ENCODE results near the gene CRACR2B.

The CRACR2B gene

GRCh38 chr11:827897-828192 is at the start of gene CRACR2B:
Gene CRACR2B, plus strand, starts transcription at chr11:827919. Its CDS starts 689 bp downstream, at chr11:828608.
- ChIA-PET POLR2A (interaction anchor here (2.2 to 8.0 kb wide), 2 partner anchors 9 to 15 kb away, joined by 11 to 63 read pairs; partner anchors contain the start of genes PNPLA2, POLR2L and TSPAN4), CTCF (no interaction called here)
- DNase-seq (ENCODE audit: extremely low spot score), result no peak
- TF ChIP-seq ZNF384 (IDR thresholded peaks at IDR 0.05) (no peak), FOXK2 (IDR thresholded peaks at IDR 0.05) (no peak), PKNOX1 (IDR thresholded peaks at IDR 0.05) (no peak), FOXA1 (IDR thresholded peaks at IDR 0.05) (no peak), TARDBP (IDR thresholded peaks at IDR 0.05) (no peak), SUZ12 (IDR thresholded peaks at IDR 0.05) (no peak), ELF4 (IDR thresholded peaks at IDR 0.05) (no peak), NFRKB (IDR thresholded peaks at IDR 0.05) (no peak), FOXM1 (IDR thresholded peaks at IDR 0.05; ENCODE audit: borderline replicate concordance) (no peak), SP1 (IDR thresholded peaks at IDR 0.05) (no peak), HDGF (IDR thresholded peaks at IDR 0.05; ENCODE audit: borderline replicate concordance) (no peak), ARNT (IDR thresholded peaks at IDR 0.05) (no peak), CTBP1 (IDR thresholded peaks at IDR 0.05; ENCODE audit: borderline replicate concordance) (no peak), BHLHE40 (IDR thresholded peaks at IDR 0.05; ENCODE audit: borderline replicate concordance) (no peak), L3MBTL2 (conservative IDR thresholded peaks at IDR 0.05) (no peak), LEF1 (IDR thresholded peaks at IDR 0.05; ENCODE audit: borderline replicate concordance) (no peak)

- no peak for DNase-seq (ENCODE audit: extremely low spot score)
- CTCF ChIA-PET, result no interaction called here
- POLR2A ChIA-PET, result interaction anchor here (1.2 to 2.4 kb wide), 2 partner anchors 17 to 32 kb away, joined by 3 to 10 read pairs; partner anchors contain the start of gene TALDO1
- TF ChIP-seq FOXK2 (IDR thresholded peaks at IDR 0.05), result no peak
- no peak for TF ChIP-seq FOXM1 (IDR thresholded peaks at IDR 0.05; ENCODE audit: borderline replicate concordance)
- TF ChIP-seq SUZ12 (IDR thresholded peaks at IDR 0.05), result no peak
- no peak for TF ChIP-seq LEF1 (IDR thresholded peaks at IDR 0.05; ENCODE audit: borderline replicate concordance)
- no peak for TF ChIP-seq HDGF (IDR thresholded peaks at IDR 0.05; ENCODE audit: borderline replicate concordance)
- TF ChIP-seq SP1 (IDR thresholded peaks at IDR 0.05), result no peak
- TF ChIP-seq ZNF384 (IDR thresholded peaks at IDR 0.05), result no peak
- no peak for TF ChIP-seq ELF4 (IDR thresholded peaks at IDR 0.05)
- TF ChIP-seq ARNT (IDR thresholded peaks at IDR 0.05), result no peak
- TF ChIP-seq TARDBP (IDR thresholded peaks at IDR 0.05), result no peak
- no peak for TF ChIP-seq PKNOX1 (IDR thresholded peaks at IDR 0.05)
- no peak for TF ChIP-seq FOXA1 (IDR thresholded peaks at IDR 0.05)
- no peak for TF ChIP-seq CTBP1 (IDR thresholded peaks at IDR 0.05; ENCODE audit: borderline replicate concordance)
- TF ChIP-seq NFRKB (IDR thresholded peaks at IDR 0.05), result no peak
- no peak for TF ChIP-seq BHLHE40 (IDR thresholded peaks at IDR 0.05; ENCODE audit: borderline replicate concordance)
- no peak for TF ChIP-seq L3MBTL2 (conservative IDR thresholded peaks at IDR 0.05)
Observed at GRCh38 chr11:778976-779954, 48.5 kb upstream of the CRACR2B start.

- POLR2A ChIA-PET, result interaction anchor here (2.4 kb wide), 1 partner anchor 16 kb away, joined by 10 read pairs; no protein-coding TSS in a partner anchor
- TF ChIP-seq ELF4 (IDR thresholded peaks at IDR 0.05) (no peak), TARDBP (IDR thresholded peaks at IDR 0.05) (no peak), FOXM1 (IDR thresholded peaks at IDR 0.05; ENCODE audit: borderline replicate concordance) (no peak), LEF1 (IDR thresholded peaks at IDR 0.05; ENCODE audit: borderline replicate concordance) (no peak), ARNT (IDR thresholded peaks at IDR 0.05) (no peak), PKNOX1 (IDR thresholded peaks at IDR 0.05) (no peak), ZNF384 (IDR thresholded peaks at IDR 0.05) (no peak), FOXA1 (IDR thresholded peaks at IDR 0.05) (no peak), SUZ12 (IDR thresholded peaks at IDR 0.05) (no peak), L3MBTL2 (conservative IDR thresholded peaks at IDR 0.05) (no peak), SP1 (IDR thresholded peaks at IDR 0.05) (no peak), CTBP1 (IDR thresholded peaks at IDR 0.05; ENCODE audit: borderline replicate concordance) (no peak), BHLHE40 (IDR thresholded peaks at IDR 0.05; ENCODE audit: borderline replicate concordance) (no peak), FOXK2 (IDR thresholded peaks at IDR 0.05) (no peak), HDGF (IDR thresholded peaks at IDR 0.05; ENCODE audit: borderline replicate concordance) (no peak), NFRKB (IDR thresholded peaks at IDR 0.05) (no peak)
- CTCF ChIA-PET, result no interaction called here
- no peak for DNase-seq (ENCODE audit: extremely low spot score)
Observed at GRCh38 chr11:779955-780532, 47.7 kb upstream of the CRACR2B start.

DNA sequence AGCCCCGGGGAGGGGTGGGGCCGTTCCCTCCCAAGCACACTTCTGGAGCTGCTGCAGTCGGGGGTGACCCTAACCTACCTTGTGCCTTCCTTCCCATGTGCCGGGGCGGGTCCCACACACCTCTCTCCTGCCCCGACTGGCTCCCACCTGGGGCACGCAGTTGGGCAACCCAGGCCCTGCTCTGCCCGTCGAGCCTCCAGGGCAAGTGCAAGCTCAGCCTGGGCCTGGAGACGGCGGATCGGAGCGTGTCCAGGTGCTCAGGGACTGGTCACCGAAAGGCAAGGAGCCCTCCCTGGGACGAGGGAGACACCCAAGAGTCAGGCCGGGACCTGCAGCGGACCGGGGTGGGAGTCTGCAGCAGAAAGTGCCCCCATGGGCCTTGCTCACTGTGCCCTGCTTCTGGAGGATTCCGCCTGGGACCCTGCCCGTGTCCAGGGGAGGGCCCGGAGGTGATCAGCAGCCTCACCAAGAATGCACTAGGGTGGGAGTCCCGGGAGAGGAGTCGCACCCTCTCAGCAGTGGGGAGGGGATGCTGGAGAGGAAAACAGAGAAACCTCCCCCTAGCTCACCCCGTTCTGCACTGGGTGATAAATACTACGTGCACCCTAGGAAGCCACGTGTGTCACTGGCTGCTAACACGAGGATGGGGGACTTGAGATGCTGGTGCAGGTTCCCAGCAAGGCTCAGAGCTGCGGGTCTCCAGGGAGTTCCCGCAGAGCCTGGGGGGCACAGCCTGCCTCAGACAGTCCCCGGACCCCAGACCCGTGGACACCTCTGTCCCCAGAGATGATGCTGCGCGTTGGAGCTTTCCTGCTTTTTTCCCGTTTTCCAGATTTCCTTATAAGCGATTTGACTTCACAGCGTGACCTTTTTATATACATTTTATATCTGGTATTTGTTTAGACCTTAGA is 45.2 kb upstream of the CRACR2B start:
- TF ChIP-seq HDGF (IDR thresholded peaks at IDR 0.05; ENCODE audit: borderline replicate concordance) (no peak), NFRKB (IDR thresholded peaks at IDR 0.05) (no peak), ELF4 (IDR thresholded peaks at IDR 0.05) (no peak), L3MBTL2 (conservative IDR thresholded peaks at IDR 0.05) (no peak), SUZ12 (IDR thresholded peaks at IDR 0.05) (no peak)
- DNase-seq (ENCODE audit: extremely low spot score), result no peak
- ChIA-PET CTCF (interaction anchor here (0.6 to 1.6 kb wide), 2 partner anchors 13 to 131 kb away, joined by 4 to 7 read pairs; no protein-coding TSS in a partner anchor), POLR2A (interaction anchor here (1.2 to 2.4 kb wide), 2 partner anchors 11 to 14 kb away, joined by 3 to 5 read pairs; no protein-coding TSS in a partner anchor)

All from HEK293T (cell line).